Natural killer cell (primary cell): ENCODE results near the gene ABCC11. TPM values are rescaled to one million over a fixed set of nuclear protein-coding genes. Genes with fewer than 3 reads are reported as not detected.

ENCODE experiments used
- ATAC-seq, 3 donors: fragments of 150-1000 bp in 2 of 3; fragments of 200-7000 bp in 1 of 3; cut with Tn5 transposase; 1 replicate in 1 of 3; 2 replicates in 2 of 3; pipeline ENCODE4 v1.10.0; 2021; ENCODE audit warnings: mild to moderate bottlenecking in 2 of 3, moderate library complexity in 2 of 3
- DNase-seq, 2 donors: peaks; one replicate each; pipeline versions ENCODE4 v3.0.0 to v3.0.0-alpha.2; 2013 to 2021; ENCODE audit warnings: mixed read lengths in 1 of 2
- H3K27ac ChIP-seq: one replicate; pipeline ENCODE4 v1.5.1; 2013; ENCODE audit warnings: mild to moderate bottlenecking, low read length
- H3K27me3 ChIP-seq: one replicate; pipeline ENCODE4 v1.6.1; 2013; ENCODE audit warnings: low read length; ENCODE audit not compliant: control insufficient read depth, insufficient read depth
- H3K36me3 ChIP-seq: one replicate; pipeline ENCODE4 v1.6.1; 2013; ENCODE audit warnings: low read length; ENCODE audit not compliant: control insufficient read depth, insufficient read depth
- H3K4me1 ChIP-seq: one replicate; pipeline ENCODE4 v1.6.1; 2013; ENCODE audit warnings: low read length; ENCODE audit not compliant: control insufficient read depth, insufficient read depth
- H3K4me3 ChIP-seq: one replicate; pipeline ENCODE4 v1.5.1; 2013; ENCODE audit warnings: low read length
- H3K9me3 ChIP-seq: one replicate; pipeline ENCODE4 v1.6.1; 2013; ENCODE audit warnings: low read length; ENCODE audit not compliant: control insufficient read depth, insufficient read depth
- H3K27ac Mint-ChIP-seq, 2 donors: one replicate each; pipeline ENCODE4 v1.8.0; 2022; ENCODE audit warnings: mild to moderate bottlenecking in 2 of 2, mixed read lengths in 2 of 2, moderate library complexity in 1 of 2
- H3K27me3 Mint-ChIP-seq, 2 donors: one replicate each; pipeline ENCODE4 v1.8.0; 2022; ENCODE audit warnings: low read depth in 2 of 2, mixed read lengths in 2 of 2
- H3K36me3 Mint-ChIP-seq: one replicate; pipeline ENCODE4 v1.8.0; 2022; ENCODE audit warnings: mixed read lengths
- H3K4me1 Mint-ChIP-seq, 2 donors: one replicate each; pipeline ENCODE4 v1.8.0; 2022; ENCODE audit warnings: mixed read lengths in 2 of 2
- H3K4me3 Mint-ChIP-seq: one replicate; pipeline ENCODE4 v1.8.0; 2022; ENCODE audit warnings: mild to moderate bottlenecking, moderate library complexity, mixed read lengths
- H3K9me3 Mint-ChIP-seq, 2 donors: one replicate each; pipeline ENCODE4 v1.8.0; 2022; ENCODE audit warnings: mixed read lengths in 2 of 2
- WGBS: methylation state at CpG from one replicate; pipeline ENCODE4 v1.1.7; 2013; ENCODE audit warnings: missing lambda C conversion rate; ENCODE audit not compliant: insufficient coverage; 5-methylcytosine and 5-hydroxymethylcytosine counted together
- intact Hi-C: fragments of 100-400 bp; cut with micrococcal nuclease; formaldehyde crosslinking; loops from one replicate; pipeline ENCODE4 v1.14.2; 2022
- total RNA-seq, 4 donors: library from RNA; stranded (reverse); fragments of 120-200 nt in 1 of 4; gene quantifications; one replicate each; pipeline versions ENCODE4 v1.2.3 to v1.2.4, GENCODE V29; 2013 to 2022
- TF ChIP-seq, protein P1 (sequence below): fragments of 200-600 bp; IDR thresholded peaks from one replicate; pipeline ENCODE4 v1.8.0; 2022; ENCODE audit warnings: antibody characterized with exemption

The ABCC11 gene
- total RNA-seq, 3 donors from 2014 or later (not counting 1 experiment from before 2014, with no cell fraction given): 0.20 to 0.30 TPM; not detected in 1

- TF ChIP-seq, protein P1, sequence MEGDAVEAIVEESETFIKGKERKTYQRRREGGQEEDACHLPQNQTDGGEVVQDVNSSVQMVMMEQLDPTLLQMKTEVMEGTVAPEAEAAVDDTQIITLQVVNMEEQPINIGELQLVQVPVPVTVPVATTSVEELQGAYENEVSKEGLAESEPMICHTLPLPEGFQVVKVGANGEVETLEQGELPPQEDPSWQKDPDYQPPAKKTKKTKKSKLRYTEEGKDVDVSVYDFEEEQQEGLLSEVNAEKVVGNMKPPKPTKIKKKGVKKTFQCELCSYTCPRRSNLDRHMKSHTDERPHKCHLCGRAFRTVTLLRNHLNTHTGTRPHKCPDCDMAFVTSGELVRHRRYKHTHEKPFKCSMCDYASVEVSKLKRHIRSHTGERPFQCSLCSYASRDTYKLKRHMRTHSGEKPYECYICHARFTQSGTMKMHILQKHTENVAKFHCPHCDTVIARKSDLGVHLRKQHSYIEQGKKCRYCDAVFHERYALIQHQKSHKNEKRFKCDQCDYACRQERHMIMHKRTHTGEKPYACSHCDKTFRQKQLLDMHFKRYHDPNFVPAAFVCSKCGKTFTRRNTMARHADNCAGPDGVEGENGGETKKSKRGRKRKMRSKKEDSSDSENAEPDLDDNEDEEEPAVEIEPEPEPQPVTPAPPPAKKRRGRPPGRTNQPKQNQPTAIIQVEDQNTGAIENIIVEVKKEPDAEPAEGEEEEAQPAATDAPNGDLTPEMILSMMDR: no peak
- Mint-ChIP-seq H3K27ac (no peak overlapping the region), H3K4me3 (no peak overlapping the region), H3K9me3 (no peaks in the 10 kb centered on the region), H3K36me3 (no peaks in the 10 kb centered on the region), H3K27me3 (peaks cover 10 to 18% of the 10 kb centered on the region in 2 donors), H3K4me1 (no peaks in the 10 kb centered on the region)
- Histone ChIP-seq H3K4me1 (no peaks in the 10 kb centered on the region), H3K4me3 (no peak overlapping the region), H3K27ac (no peak overlapping the region), H3K27me3 (no peaks in the 10 kb centered on the region), H3K9me3 (no peaks in the 10 kb centered on the region), H3K36me3 (no peaks in the 10 kb centered on the region)
- no peak for DNase-seq
- no peak for ATAC-seq
- intact Hi-C loops: no loop called here
- 92% methylated on average over 9 of the region's 9 CpGs for WGBS
Measured at GRCh38 chr16:48180868-48181480, 66.4 kb downstream of the ABCC11 start.

GRCh38 chr16:48176635-48177408 is 70.5 kb downstream of the ABCC11 start:
- ATAC-seq (no peak), DNase-seq (no peak)
- H3K4me3 ChIP-seq: no peak overlapping the region
- TF ChIP-seq, protein P1: no peak
- no peak overlapping the region for H3K4me3 Mint-ChIP-seq
- no peak overlapping the region for H3K27ac Mint-ChIP-seq
- intact Hi-C loops: no loop called here
- peaks cover 11 to 26% of the 10 kb centered on the region in 2 donors for H3K27me3 Mint-ChIP-seq
- H3K36me3 ChIP-seq: no peaks in the 10 kb centered on the region
- H3K4me1 Mint-ChIP-seq: no peaks in the 10 kb centered on the region
- H3K9me3 Mint-ChIP-seq: no peaks in the 10 kb centered on the region
- no peaks in the 10 kb centered on the region for H3K36me3 Mint-ChIP-seq
- no peaks in the 10 kb centered on the region for H3K4me1 ChIP-seq
- no peaks in the 10 kb centered on the region for H3K27me3 ChIP-seq
- no peak overlapping the region for H3K27ac ChIP-seq
- no peaks in the 10 kb centered on the region for H3K9me3 ChIP-seq
- 93% methylated on average over 20 of the region's 20 CpGs for WGBS

DNA sequence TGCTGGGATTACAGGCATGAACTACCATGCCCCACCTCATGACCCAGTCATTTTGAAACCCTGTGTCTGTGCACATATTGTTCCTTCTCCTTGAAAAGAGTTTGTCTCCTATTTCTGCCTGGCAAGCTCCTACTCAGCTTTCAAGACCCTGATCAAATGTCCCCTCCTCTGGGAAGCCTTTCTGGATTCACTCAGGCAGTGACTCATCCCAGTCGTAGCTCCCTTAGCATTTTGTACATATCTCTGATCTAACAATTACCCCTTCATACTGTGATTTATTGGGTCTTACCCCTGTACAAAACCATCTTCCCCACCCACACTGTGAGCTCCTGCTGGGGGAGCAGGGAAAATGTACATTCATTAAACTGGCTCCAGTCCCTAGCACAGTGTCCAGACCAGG is 73.5 kb downstream of the ABCC11 start:
- no peak overlapping the region for H3K4me3 ChIP-seq
- H3K4me1 ChIP-seq: no peaks in the 10 kb centered on the region
- no peaks in the 10 kb centered on the region for H3K36me3 ChIP-seq
- no peak overlapping the region for H3K27ac ChIP-seq
- no peaks in the 10 kb centered on the region for H3K9me3 ChIP-seq
- ATAC-seq (no peak), DNase-seq (no peak)
- Mint-ChIP-seq H3K9me3 (no peaks in the 10 kb centered on the region), H3K36me3 (no peaks in the 10 kb centered on the region), H3K27ac (no peak overlapping the region), H3K27me3 (peaks cover 11 to 26% of the 10 kb centered on the region in 2 donors), H3K4me1 (no peaks in the 10 kb centered on the region), H3K4me3 (no peak overlapping the region)
- 76% methylated on average over 1 of the region's 1 CpG for WGBS
- H3K27me3 ChIP-seq: no peaks in the 10 kb centered on the region
- TF ChIP-seq, protein P1: no peak
- intact Hi-C loops: no loop called here
